GM21526 (cell line): ENCODE results near the gene CDKN2AIP.

ENCODE experiments used
- ATAC-seq: cut with Tn5 transposase; IDR thresholded peaks from one replicate; pipeline ENCODE4 v1.9.1; 2021; ENCODE audit warnings: moderate library complexity; ENCODE audit not compliant: unreplicated experiment, low FRiP score

Gene CDKN2AIP, protein sequence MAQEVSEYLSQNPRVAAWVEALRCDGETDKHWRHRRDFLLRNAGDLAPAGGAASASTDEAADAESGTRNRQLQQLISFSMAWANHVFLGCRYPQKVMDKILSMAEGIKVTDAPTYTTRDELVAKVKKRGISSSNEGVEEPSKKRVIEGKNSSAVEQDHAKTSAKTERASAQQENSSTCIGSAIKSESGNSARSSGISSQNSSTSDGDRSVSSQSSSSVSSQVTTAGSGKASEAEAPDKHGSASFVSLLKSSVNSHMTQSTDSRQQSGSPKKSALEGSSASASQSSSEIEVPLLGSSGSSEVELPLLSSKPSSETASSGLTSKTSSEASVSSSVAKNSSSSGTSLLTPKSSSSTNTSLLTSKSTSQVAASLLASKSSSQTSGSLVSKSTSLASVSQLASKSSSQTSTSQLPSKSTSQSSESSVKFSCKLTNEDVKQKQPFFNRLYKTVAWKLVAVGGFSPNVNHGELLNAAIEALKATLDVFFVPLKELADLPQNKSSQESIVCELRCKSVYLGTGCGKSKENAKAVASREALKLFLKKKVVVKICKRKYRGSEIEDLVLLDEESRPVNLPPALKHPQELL

DNA sequence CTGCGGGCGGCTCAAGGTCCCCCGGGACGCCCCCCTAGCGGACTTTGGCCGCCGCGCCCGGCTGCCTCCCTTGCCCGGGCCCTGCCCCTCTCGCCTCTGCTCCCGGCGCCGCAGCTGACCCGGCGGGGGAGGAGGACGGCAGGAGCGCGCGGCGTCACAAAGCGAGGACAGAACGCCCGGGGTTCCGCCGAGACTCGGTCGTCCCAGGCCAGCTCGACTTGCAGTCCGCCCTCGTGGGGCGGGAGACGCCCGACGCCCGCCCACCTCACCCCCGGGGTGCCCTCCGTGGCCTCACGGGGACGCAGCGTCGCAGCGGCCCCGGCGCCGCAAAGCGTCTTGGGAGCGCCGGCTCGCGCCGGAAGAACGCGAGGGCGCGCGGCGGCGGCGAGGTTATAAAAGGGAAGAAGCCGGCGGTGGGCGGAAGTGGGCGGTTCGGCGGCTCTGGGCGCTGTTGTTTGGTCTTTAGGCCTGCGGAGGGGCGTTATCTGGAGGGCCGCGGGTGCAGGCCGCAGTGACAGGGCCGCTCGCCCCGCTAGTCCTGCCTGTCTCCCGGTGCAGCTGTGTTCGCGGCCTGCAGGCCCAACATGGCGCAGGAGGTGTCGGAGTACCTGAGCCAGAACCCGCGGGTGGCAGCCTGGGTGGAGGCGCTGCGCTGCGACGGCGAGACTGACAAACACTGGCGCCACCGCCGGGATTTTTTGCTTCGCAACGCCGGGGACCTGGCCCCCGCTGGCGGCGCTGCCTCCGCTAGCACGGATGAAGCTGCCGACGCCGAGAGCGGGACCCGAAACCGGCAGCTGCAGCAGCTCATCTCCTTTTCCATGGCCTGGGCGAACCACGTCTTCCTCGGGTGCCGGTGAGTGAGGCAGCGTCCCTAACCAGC, at the start of gene CDKN2AIP:
TSS of gene CDKN2AIP (plus strand) at position 423 of the 883 bp plus-strand sequence. CDS start at position 585, 162 bp downstream.
- peak; percentile 88 for ATAC-seq

DNA sequence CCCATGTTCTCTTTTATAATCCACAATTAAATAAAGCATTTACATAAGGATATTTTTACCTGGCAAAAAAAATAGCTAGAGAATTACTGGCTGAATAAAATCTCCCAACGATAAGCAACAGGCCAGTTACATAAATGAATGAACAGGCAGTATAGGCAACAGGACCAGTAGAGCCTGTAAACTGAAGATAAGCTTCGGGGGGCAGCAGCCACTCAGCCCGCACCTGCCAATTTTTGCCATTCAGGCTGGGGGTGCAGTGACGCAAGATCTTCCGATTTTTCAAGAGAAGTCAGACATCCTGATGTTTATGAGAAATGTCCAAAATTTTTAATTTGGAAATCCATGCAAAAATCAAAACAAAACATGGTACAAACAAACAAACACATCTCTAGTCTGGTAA, 49.0 kb upstream of the CDKN2AIP start:
- ATAC-seq: no peak

DNA sequence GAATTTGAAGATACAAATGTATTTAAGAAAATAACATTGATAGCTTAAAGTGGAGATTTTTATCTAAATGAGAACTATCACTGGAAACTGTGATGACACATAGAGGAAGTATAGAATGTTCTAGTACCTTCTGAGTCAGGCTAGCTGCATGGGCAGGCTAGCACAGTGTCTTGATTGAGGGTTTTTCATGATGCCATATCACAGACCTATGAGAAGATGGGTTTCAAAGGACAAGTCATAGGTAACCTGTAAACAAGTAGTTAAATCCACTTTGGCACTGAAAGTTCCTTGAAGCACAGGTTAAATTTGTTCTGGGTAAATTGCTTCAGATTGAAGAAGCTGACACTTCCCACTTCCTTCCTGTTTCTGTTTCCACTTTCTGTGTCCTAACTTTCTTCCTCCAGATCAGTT, 48.2 kb upstream of the CDKN2AIP start:
- no peak for ATAC-seq

DNA sequence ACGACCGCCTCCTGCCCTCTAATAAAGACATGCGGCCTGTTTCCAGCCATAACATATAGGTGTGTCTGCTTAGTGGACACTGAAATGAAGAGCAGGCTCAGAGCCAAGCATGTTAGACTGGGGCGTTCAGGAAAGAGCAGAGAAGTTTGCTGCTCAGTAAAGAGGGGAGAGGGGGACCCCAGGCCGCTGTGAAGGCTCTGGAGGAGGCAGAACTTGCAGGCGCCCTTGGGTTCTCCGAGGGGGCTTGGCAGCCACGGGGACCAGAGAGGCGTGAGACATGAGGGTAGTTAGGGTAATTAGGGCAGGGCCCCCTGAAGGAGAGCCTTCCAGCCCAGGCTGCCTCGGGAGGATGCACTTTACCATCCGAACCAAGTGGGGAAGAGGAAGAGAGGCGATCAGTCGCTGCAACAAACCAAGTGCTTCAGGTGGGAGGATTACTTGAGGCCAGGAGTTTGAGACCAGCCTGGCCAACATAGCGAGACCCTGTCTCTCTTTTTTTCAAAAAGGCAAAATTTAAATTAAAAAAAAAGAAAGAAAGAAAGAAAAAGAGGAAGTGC, 46.6 kb upstream of the CDKN2AIP start:
- no peak for ATAC-seq

DNA sequence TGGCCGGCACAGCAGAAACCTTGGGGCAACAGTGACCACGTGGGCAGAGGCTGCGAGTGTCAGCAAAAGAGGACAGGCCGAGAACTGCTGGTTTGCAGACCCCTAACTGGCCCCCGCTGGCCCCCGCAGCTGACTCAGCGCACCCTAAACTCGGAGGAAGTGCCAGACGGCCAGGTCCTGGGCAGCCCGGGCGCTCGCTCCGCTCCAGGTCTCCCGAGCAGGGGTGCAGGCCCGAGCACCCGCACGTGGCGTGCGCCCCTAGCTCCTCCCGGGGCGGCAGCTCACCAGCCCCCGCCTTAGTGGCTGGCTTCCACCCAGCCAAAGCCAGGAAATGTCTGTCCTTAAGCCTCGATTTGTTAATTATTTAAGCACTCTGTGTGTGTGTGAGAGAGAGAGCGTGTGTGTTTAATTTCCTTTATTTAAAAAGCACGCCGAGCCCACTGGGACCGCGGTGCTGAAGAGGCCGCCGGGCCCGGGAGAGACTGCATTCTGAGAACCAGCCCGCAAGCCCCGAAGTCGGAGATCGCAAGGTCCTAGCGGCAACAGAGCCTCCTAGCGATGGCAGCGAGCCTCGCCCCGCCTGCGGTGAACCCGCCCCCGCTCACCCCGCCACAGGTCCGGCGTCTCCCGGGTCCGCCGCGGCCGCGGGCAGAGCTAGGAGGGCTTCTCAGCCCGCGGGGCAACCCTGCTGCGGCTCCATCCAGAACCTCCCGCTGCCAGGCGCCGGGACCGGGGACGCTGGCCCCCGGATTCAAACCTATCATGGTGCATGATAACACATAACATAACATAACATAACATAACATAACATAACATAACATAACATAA, 45.9 kb upstream of the CDKN2AIP start:
- peak; percentile 88 for ATAC-seq

DNA sequence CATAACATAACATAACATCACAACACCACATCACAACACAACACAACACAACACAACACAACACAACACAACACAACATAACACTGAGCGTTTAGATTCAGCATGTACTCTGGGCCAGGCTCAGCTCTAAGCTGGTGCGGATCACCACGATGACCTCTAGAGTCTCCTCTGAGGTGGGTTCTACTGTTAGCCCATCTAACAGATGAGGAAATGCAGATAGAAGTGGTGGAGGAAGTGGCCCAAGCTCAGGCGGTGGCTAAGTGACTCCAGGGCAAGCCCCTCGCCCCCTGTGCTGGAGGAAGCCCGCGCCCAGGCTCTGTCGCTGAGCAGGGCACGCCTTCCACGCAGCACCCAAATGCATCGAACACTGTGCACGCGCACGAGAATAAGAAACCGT, 45.3 kb upstream of the CDKN2AIP start:
- no peak for ATAC-seq

DNA sequence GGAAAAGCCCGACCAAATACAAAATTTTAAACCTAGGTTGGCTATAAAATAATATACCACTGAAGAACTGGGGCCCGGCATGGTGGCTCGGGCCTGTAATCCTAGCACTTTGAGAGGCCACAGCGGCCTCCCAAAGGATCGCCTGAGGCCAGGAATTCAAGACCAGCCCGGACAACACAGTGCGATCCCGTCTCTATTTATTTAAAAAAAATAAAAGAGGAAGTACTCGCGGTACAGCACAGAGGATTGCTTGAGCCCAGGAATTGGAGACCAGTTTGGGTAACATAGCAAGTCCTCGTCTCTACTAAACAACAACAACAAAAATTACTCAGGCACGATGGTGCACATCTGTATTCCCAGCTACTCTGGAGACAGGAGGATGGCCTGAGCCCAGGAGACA, 44.8 kb upstream of the CDKN2AIP start:
- ATAC-seq: no peak

DNA sequence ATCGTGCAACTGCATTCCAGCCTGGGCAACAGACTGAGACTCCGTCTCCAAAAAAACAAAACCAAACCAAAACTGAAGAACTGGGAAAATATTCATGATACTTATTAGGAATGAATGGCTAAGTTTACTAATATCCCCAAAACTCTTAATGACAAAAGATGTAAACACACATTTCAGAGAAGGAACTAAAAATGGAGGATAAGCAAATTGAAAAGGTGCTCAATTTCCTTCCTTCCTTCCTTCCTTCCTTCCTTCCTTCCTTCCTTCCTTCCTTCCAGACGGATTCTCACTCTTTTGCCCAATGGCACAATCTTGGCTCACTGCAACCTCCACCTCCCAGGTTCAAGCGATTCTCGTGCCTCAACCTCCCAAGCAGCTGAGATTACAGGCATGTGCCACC, 44.4 kb upstream of the CDKN2AIP start:
- no peak for ATAC-seq

DNA sequence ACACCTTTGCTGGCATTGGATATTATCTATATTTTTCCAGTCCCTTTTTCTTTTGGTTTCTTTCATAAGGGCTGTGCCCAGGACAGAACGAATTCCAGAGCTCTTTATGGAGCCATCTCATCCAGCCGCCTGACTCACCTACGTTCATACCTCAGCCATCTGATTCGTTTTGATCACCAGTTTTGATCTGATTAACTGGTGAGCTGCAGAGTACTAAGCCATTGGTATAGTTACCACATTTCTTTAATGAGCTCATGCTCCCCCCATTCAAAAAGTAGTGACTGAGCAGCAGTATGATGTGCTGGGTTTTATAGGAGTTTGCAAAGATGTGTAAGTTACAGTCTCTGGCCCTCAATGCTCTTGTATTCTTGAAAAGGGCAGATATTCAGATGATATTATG, 43.0 kb upstream of the CDKN2AIP start:
- no peak for ATAC-seq

DNA sequence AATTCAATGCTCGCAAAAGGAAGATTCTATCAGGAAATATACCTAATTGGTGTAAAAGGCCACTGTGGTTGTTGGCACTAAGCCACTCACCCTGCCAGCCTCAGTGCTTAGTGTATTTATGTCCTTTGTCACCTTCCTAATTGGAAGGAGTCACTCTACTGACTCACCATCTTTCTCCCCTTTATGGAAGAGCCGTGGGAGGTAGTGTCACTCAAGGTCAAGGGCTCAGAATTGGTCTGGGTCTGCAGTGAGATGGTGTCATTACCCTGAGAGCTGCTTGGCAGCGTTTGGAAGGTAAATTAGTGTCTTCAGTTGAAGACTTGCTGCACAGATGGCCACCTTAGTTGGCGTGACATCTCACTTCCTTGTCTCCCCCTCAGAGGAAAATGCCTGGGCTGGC, 41.7 kb upstream of the CDKN2AIP start:
- ATAC-seq: no peak

DNA sequence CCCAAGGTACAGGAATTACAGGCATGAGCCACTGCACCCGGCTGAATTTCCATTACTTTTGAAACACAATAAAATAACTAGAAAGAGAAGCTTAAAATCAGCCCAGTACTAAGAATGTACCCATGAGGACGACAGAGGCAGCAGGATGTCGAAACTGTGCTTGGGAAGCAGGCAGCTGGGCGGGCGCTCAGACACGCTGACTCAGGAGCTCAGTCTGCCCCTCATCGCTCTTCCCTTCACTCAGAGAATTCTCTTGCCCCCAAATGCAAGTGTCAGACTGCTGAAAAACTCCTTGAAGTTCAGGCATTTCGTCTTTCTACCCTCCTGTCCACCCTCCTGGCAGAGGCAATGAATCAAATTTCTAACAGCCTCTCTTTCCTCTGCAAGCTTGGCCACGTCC, 41.0 kb upstream of the CDKN2AIP start:
- no peak for ATAC-seq

DNA sequence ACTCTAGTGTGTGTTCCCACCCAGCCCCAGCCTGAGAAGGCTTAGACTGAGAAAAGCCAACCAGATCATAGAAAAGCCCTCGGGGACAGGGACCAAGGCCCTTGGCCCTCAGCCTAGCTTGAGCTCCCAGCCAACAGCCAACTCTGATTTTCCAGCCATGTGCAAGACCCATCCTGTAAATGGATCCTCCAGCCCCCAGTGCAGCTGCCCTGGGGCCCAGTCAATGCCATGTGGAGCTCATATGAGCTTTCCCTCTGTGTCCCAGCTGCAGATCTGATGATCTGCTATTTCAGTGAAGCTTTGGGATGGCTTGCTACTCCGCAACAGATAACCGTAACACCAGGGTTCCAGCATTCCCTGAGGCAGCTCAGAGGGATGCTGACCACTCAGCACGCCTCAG, 40.5 kb upstream of the CDKN2AIP start:
- ATAC-seq: no peak

DNA sequence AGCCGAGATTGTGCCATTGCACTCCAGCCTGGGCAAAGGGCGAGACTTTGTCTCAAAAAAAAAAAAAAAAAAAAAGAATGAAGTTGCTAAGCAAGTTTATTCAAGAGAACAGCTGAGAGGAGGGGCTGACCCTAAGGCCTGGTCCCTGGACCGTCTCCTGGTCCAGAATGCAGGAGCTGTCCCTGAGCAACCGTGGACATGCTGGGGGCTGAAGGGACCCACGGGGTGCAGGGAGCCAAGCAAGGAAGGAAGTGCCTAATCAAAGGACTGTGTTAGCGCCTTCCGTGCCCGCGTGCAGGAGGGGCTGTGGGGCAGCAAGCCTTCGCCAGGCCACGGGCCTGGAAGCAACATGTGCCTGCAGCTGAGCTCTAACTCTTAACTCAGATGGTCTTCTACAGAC, 39.1 kb upstream of the CDKN2AIP start:
- ATAC-seq: no peak

DNA sequence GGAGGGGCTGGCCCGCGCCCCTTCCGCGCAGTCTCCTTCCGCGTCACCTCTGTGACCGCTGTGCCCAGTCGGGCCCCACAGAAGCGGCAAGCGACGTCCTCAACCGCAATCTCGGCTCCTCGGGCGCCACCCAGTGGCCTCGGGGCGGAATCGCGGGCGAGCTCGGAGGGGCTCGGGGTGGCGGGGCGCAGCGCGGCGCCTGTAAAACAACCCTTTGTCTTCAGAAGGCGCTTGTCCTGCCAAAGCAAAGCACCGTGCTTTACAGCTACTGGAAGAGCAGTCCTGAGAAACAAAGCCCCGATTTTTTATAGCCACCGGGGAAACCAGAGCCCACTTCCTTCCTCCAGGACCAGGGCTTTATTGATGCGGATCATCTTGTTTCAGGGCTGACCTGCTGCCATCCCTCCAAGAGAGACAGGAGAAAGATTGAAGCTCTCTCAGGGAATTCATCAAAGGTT, 37.3 kb upstream of the CDKN2AIP start:
- ATAC-seq: peak; percentile 99

DNA sequence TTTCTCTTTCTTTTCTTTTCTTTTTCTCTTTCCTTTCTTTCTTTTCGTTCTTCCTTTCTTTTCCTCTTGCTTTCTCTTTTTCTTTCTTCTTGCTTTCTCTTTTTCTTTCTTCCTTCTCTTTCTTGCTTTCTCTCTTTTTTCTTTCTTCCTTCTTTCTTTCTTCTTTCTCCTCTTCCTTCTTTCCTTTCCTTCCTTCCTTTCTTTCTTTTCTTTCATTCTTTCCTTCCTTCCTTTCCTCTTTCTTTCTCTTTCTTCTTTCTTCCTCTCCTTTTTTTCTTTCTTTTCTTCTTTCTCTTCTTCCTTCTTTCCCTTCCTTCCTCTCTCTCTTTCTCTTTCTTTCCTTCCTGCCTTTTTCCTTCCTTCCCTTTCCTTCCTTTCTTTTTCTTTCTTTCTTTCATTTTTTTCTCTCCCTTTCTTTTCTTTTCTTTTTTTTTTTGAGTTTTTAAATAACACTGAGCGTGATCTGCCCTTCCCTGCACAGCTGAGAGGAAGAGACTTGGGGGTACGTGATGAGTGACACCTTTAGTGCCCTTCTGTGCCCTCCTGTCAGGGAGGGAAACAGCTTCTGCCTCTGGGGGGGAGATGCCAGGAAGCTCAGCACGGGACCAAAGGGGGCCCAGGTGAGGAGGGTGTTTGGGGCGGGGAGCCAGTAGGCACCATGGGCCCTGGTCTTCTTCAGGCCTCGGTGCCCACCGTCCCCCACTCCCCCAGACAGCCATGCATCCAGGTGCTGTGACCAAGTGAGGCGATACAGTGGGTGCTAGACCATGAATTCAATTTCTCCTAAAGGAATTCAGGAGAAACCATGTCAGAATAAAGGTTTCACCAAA, 36.6 kb upstream of the CDKN2AIP start:
- no peak for ATAC-seq

DNA sequence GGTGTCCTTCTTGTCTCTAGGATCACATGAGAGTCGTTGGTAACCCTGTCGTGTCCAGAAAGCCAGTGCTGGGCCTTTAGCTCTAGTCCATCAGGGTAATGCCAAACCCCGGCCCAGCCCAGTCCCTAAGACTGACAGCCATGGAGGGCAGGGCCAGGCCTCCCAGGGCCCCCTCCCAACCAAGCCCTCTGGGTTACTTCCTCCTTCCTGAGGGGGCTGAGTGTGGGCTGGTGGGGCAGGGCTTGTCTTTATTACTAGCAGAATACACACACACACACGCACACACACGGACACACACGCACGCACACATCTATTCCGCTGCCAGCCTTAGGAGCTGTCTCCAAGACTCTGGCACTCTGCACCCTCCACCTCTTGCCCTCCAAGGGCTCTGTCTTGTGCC, 35.6 kb upstream of the CDKN2AIP start:
- no peak for ATAC-seq

DNA sequence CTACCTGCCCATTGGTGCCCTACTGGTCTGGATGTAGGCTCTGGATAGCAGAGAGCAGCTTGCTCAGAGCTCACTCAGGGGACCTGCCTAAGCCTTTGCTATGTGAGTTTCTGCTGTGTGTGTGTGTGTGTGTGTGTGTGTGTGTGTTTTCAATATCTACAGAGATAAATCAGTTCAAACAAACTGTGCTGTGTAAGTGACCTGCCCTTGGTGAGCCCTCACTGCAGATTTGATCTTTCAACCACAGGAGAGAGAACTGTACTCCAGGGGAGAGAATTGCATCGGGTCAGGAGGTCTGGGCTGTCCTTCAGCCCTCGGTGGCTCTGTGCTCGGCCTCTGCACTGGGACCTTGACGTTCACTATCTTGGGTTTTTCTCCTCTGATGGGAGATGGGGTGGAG, 35.0 kb upstream of the CDKN2AIP start:
- ATAC-seq: no peak

DNA sequence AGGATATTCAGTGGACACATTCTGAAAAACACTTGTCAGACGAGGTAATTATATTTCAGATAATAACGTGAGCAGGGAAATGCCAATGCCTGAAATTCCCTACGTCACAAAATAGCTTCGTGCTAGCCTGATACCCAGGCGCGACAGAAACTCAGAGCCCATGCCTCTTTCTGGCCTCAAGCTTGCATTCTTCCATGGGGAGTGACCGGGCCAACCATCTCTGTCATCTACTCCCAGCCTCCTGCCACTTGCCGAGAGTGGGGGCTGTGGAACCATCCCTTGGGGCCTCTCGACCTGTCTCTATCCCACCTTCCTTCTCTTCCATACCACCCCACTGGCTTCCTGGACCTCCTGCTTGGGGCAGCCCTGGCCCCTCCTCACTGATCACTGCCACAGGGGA, 34.5 kb upstream of the CDKN2AIP start:
- no peak for ATAC-seq

DNA sequence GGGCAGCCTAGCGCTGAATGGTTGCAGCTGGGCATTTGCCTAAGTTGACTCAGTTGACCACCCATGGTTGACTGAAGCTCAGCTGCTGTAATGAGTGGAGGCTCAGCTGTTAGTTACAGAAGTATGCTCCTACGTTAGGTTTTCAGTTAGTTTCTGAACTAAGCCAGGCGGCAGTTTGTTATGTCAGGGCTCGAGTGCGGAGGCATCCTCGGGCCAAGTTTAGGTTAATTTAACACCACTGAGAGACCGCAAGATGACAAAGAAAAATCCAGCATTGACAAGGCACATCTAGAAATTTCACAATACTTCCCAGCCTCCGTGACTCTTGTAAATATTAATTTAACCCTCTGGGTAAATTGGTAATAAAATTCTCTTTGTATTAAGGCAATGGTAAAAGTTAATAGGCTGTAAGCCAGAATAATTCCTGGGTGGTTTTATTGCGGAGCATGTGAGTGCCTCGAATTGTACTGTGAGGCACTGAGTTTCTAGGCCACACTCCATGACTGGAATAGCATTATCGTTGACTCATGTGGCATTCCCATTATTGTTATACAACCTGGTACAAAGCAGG, 33.1 kb upstream of the CDKN2AIP start:
- peak; percentile 36 for ATAC-seq
